Mesothelial cell of epicardium (in vitro differentiated cells): ENCODE measurements around the gene BPIFB6. TPM values are rescaled to one million over a fixed set of nuclear protein-coding genes. Genes with fewer than 3 reads are reported as not detected.

Experiments used
- DNase-seq, 2 experiments: peaks; one replicate each; pipeline ENCODE4 v3.0.0; 2021; ENCODE audit warnings: low spot score in 2 of 2; ENCODE audit not compliant: unreplicated experiment in 2 of 2
- H3K27ac Mint-ChIP-seq: 2 replicates; pipeline ENCODE4 v1.8.0; 2021; ENCODE audit warnings: mixed read lengths
- H3K27me3 Mint-ChIP-seq: 2 replicates; pipeline ENCODE4 v1.8.0; 2021; ENCODE audit warnings: low read depth, mixed read lengths
- H3K36me3 Mint-ChIP-seq: 2 replicates; pipeline ENCODE4 v1.8.0; 2021; ENCODE audit warnings: mixed read lengths
- H3K4me1 Mint-ChIP-seq: 2 replicates; pipeline ENCODE4 v1.8.0; 2021; ENCODE audit warnings: mixed read lengths
- H3K4me3 Mint-ChIP-seq: 2 replicates; pipeline ENCODE4 v1.8.0; 2021; ENCODE audit warnings: mild to moderate bottlenecking, moderate library complexity, mixed read lengths
- H3K9me3 Mint-ChIP-seq: 2 replicates; pipeline ENCODE4 v1.8.0; 2021; ENCODE audit warnings: mixed read lengths
- CTCF ChIP-seq: fragments of 200-600 bp; sonication (generic); IDR thresholded peaks from one replicate; pipeline ENCODE4 v1.5.0; 2021; ENCODE audit warnings: antibody characterized with exemption; ENCODE audit not compliant: unreplicated experiment
- total RNA-seq: library from RNA; stranded (reverse); gene quantifications from 3 replicates; pipeline ENCODE4 v1.2.1, GENCODE V29; 2021

Gene BPIFB6
- total RNA-seq, 1 donor from 2014 or later = not detected

- Mint-ChIP-seq H3K4me3 (no peak overlapping the region), H3K27ac (no peak overlapping the region), H3K4me1 (no peaks in the 10 kb centered on the region), H3K27me3 (peaks cover 38% of the 10 kb centered on the region), H3K9me3 (no peaks in the 10 kb centered on the region), H3K36me3 (no peaks in the 10 kb centered on the region)
- TF ChIP-seq CTCF = no peak
- DNase-seq = no peak
Measured at GRCh38 chr20:33018169-33018931, 13.1 kb upstream of the BPIFB6 start.

- peaks cover 30% of the 10 kb centered on the region for H3K27me3 Mint-ChIP-seq
- TF ChIP-seq CTCF = no peak
- H3K9me3 Mint-ChIP-seq = no peaks in the 10 kb centered on the region
- no peaks in the 10 kb centered on the region for H3K36me3 Mint-ChIP-seq
- no peak for DNase-seq
- no peaks in the 10 kb centered on the region for H3K4me1 Mint-ChIP-seq
- H3K4me3 Mint-ChIP-seq = no peak overlapping the region
- H3K27ac Mint-ChIP-seq = no peak overlapping the region
Measured at GRCh38 chr20:33019465-33020277, 11.8 kb upstream of the BPIFB6 start.

- Mint-ChIP-seq H3K9me3 (no peaks in the 10 kb centered on the region), H3K27me3 (peaks cover 22% of the 10 kb centered on the region), H3K36me3 (no peaks in the 10 kb centered on the region), H3K4me1 (no peaks in the 10 kb centered on the region), H3K27ac (no peak overlapping the region), H3K4me3 (no peak overlapping the region)
- TF ChIP-seq CTCF = no peak
- no peak for DNase-seq
Measured at GRCh38 chr20:33020278-33021161, 10.9 kb upstream of the BPIFB6 start.

GRCh38 chr20:33021879-33022278, 9.6 kb upstream of the BPIFB6 start:
- Mint-ChIP-seq H3K4me3 (no peak overlapping the region), H3K9me3 (no peaks in the 10 kb centered on the region), H3K36me3 (no peaks in the 10 kb centered on the region), H3K27me3 (peaks cover 14% of the 10 kb centered on the region), H3K27ac (no peak overlapping the region), H3K4me1 (no peaks in the 10 kb centered on the region)
- DNase-seq = no peak
- TF ChIP-seq CTCF = no peak

- Mint-ChIP-seq H3K4me3 (no peak overlapping the region), H3K27me3 (peaks cover 16% of the 10 kb centered on the region), H3K9me3 (no peaks in the 10 kb centered on the region), H3K4me1 (no peaks in the 10 kb centered on the region), H3K36me3 (no peaks in the 10 kb centered on the region), H3K27ac (no peak overlapping the region)
- DNase-seq = no peak
- no peak for TF ChIP-seq CTCF
Measured at GRCh38 chr20:33022289-33022688, 9.2 kb upstream of the BPIFB6 start.
